ENCODE results near the gene C3orf70. TPM values are rescaled to one million over a fixed set of nuclear protein-coding genes. Genes with fewer than 3 reads are reported as not detected.

The C3orf70 gene
- total RNA-seq, 1 experiment from 2014 or later, result 0.12 TPM

DNA sequence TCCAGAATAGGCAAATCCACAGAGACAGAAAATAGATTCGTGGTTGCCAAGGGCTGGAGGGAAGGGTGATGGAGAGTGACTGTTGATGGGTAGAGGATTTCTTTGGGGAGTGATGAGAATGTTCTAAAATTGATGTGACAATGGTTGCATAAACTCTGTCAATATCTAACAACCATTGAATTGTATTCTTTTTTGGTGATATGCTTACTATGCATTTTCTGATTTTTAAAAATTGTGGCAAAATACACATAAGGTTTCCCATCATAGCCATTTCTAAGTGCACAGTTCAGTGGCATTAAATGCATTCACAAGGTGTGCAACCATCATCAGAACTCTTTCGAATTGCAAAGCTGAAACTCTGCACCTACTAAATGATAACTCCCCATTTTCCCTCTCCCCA lies 44.2 kb upstream of the C3orf70 start:
- Mint-ChIP-seq H3K27ac (ENCODE audit: unreplicated experiment) (no peak overlapping the region), H3K4me1 (ENCODE audit: low read depth, unreplicated experiment) (no peaks in the 10 kb centered on the region), H3K27me3 (ENCODE audit: unreplicated experiment) (no peaks in the 10 kb centered on the region), H3K36me3 (ENCODE audit: insufficient read depth, unreplicated experiment) (no peaks in the 10 kb centered on the region), H3K4me3 (ENCODE audit: low read depth, unreplicated experiment) (no peak overlapping the region), H3K9me3 (ENCODE audit: low read depth, unreplicated experiment) (peaks cover 2% of the 10 kb centered on the region)
- TF ChIP-seq, protein P1, sequence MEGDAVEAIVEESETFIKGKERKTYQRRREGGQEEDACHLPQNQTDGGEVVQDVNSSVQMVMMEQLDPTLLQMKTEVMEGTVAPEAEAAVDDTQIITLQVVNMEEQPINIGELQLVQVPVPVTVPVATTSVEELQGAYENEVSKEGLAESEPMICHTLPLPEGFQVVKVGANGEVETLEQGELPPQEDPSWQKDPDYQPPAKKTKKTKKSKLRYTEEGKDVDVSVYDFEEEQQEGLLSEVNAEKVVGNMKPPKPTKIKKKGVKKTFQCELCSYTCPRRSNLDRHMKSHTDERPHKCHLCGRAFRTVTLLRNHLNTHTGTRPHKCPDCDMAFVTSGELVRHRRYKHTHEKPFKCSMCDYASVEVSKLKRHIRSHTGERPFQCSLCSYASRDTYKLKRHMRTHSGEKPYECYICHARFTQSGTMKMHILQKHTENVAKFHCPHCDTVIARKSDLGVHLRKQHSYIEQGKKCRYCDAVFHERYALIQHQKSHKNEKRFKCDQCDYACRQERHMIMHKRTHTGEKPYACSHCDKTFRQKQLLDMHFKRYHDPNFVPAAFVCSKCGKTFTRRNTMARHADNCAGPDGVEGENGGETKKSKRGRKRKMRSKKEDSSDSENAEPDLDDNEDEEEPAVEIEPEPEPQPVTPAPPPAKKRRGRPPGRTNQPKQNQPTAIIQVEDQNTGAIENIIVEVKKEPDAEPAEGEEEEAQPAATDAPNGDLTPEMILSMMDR (IDR thresholded peaks at IDR 0.05; ENCODE audit: unreplicated experiment), result no peak
- BruUV-seq (replicated peaks), result no TSS peak
- CTCF ChIA-PET, result no interaction called here
- intact Hi-C loops (cut with micrococcal nuclease; ENCODE audit: unreplicated experiment), result no loop called here
- DNase-seq, result no peak

DNA sequence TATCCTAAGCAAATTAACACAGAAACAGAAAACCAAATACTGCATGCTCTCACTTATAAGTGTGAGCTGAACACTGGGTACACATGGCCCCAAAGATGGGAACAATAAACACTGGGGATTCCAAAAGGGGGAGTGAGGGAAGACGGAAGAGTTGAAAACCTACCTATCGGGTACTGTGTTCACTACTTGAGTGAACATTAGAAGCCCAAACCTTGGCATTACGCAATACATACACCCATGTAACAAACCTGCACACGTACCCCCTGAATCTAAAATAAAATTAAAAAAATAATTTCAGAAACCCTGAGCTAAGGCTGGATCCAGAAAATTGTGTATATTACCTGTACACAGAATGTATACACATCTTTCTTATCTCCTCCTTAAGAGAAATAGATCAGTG lies 42.8 kb upstream of the C3orf70 start:
- TF ChIP-seq, protein P1 (IDR thresholded peaks at IDR 0.05; ENCODE audit: unreplicated experiment), result no peak
- Mint-ChIP-seq H3K27ac (ENCODE audit: unreplicated experiment) (no peak overlapping the region), H3K4me3 (ENCODE audit: low read depth, unreplicated experiment) (no peak overlapping the region), H3K4me1 (ENCODE audit: low read depth, unreplicated experiment) (no peaks in the 10 kb centered on the region), H3K27me3 (ENCODE audit: unreplicated experiment) (no peaks in the 10 kb centered on the region), H3K36me3 (ENCODE audit: insufficient read depth, unreplicated experiment) (no peaks in the 10 kb centered on the region), H3K9me3 (ENCODE audit: low read depth, unreplicated experiment) (peaks cover 2% of the 10 kb centered on the region)
- DNase-seq, result no peak
- CTCF ChIA-PET, result interaction anchor here (0.6 kb wide), 1 partner anchor 31 kb away, joined by 3 read pairs; no protein-coding TSS in a partner anchor
- no TSS peak for BruUV-seq (replicated peaks)
- intact Hi-C loops (cut with micrococcal nuclease; ENCODE audit: unreplicated experiment), result no loop called here

DNA sequence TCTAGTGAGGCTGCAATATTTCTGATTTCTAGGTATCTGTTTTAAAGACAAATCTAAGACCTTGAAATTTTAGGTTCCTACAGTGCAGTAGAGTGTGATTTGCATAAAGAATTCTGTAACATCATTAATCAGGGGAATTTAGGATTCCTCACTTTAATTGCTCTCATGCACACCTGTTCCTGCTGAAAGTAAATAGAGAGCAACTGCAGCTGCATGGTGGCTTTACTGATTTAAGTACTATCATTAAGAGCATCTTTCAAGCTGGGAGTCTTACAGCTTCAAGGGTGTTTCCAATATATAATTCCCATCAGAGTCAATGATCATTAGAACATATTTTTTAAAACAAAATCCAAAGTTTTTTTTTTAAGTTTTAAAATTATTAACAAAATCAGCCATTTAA lies 36.0 kb upstream of the C3orf70 start:
- intact Hi-C loops (cut with micrococcal nuclease; ENCODE audit: unreplicated experiment), result no loop called here
- BruUV-seq (replicated peaks), result no TSS peak
- TF ChIP-seq, protein P1 (IDR thresholded peaks at IDR 0.05; ENCODE audit: unreplicated experiment), result no peak
- Mint-ChIP-seq H3K4me3 (ENCODE audit: low read depth, unreplicated experiment) (no peak overlapping the region), H3K27me3 (ENCODE audit: unreplicated experiment) (peaks cover 13% of the 10 kb centered on the region), H3K27ac (ENCODE audit: unreplicated experiment) (no peak overlapping the region), H3K4me1 (ENCODE audit: low read depth, unreplicated experiment) (no peaks in the 10 kb centered on the region), H3K9me3 (ENCODE audit: low read depth, unreplicated experiment) (no peaks in the 10 kb centered on the region), H3K36me3 (ENCODE audit: insufficient read depth, unreplicated experiment) (no peaks in the 10 kb centered on the region)
- DNase-seq, result no peak
- CTCF ChIA-PET, result no interaction called here

DNA sequence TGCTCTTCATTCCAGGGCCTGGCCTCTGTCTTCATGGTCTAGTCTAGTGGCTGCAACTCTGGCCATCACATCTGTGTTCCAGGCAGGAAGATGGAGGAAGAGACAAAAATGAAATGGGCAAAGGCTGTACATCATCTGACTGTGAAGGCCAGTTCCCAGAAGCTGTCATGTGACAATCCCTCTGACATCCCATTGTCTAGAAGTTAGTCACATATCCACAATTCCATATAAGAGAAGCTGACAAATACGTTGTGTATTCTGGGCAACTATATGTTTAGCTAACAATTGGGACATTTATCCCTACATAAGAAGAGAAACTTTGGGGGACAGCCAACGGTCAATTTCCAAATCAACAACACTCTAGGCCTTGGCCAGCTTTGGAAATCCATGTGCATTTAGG lies 34.5 kb upstream of the C3orf70 start:
- TF ChIP-seq, protein P1 (IDR thresholded peaks at IDR 0.05; ENCODE audit: unreplicated experiment), result no peak
- BruUV-seq (replicated peaks), result no TSS peak
- H3K9me3 Mint-ChIP-seq (ENCODE audit: low read depth, unreplicated experiment), result no peaks in the 10 kb centered on the region
- intact Hi-C loops (cut with micrococcal nuclease; ENCODE audit: unreplicated experiment), result no loop called here
- H3K27me3 Mint-ChIP-seq (ENCODE audit: unreplicated experiment), result peaks cover 13% of the 10 kb centered on the region
- DNase-seq, result no peak
- H3K4me3 Mint-ChIP-seq (ENCODE audit: low read depth, unreplicated experiment), result no peak overlapping the region
- CTCF ChIA-PET, result no interaction called here
- no peaks in the 10 kb centered on the region for H3K36me3 Mint-ChIP-seq (ENCODE audit: insufficient read depth, unreplicated experiment)
- H3K4me1 Mint-ChIP-seq (ENCODE audit: low read depth, unreplicated experiment), result no peaks in the 10 kb centered on the region
- no peak overlapping the region for H3K27ac Mint-ChIP-seq (ENCODE audit: unreplicated experiment)
